GM21528 (cell line): ENCODE data around the gene GPC6.

Experiments
- ATAC-seq: cut with Tn5 transposase; IDR thresholded peaks from one replicate; pipeline ENCODE4 v1.9.1; 2021; ENCODE audit warnings: mild to moderate bottlenecking, moderate library complexity; ENCODE audit not compliant: unreplicated experiment, low FRiP score

Gene GPC6

GRCh38 chr13:94444826-94445225 lies 1218.2 kb downstream of the GPC6 start:
- ATAC-seq = no peak

GRCh38 chr13:94454334-94454733 lies 1227.7 kb downstream of the GPC6 start:
- no peak for ATAC-seq

GRCh38 chr13:94454906-94455305 lies 1228.3 kb downstream of the GPC6 start:
- no peak for ATAC-seq

GRCh38 chr13:94455414-94455813 lies 1228.8 kb downstream of the GPC6 start:
- ATAC-seq = no peak
